ENCODE results near the gene PLCL1.

PLCL1 gene

DNA sequence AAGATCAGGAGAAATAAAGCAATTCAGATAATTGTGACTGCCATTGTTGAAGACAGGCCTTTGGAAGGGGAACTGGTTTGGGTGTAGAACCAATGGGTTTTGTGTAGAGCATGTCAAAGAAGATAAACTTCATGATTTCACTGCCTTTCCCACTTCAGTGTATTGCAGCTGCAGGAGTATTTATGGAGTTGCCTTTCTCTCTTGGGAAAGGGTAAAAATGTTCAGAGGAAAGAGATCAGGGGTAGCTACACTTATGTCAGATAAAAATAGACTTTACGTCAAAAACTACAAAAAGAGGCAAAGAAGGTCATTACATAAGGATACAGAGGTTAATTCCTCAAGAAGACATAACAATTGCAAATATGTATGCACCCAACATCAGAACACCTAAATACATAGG, 249.4 kb downstream of the PLCL1 start:
- no peak for DNase-seq (ENCODE audit: low read depth in 1 of 2, low spot score in 1 of 2)

DNA sequence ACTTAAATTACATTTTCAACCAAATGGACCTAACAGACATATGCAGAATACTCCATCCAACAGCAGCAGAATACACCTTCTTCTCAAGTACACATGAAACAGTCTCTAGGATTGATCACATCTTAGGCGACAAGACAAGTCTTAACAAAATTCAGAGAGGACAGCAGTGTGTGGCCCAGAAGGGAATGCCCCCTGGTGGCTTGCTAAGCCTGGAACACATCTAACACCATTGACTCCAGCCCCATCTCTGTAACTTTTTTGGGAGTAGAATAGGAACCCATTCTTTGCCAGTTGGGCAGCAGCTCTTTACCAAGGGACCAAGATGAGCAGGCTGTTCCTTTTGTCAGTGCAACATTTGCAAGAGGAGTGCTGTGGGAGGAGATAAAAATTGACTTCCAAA, 249.9 kb downstream of the PLCL1 start:
- DNase-seq (ENCODE audit: low read depth in 1 of 2, low spot score in 1 of 2): no peak

- no peak for DNase-seq (ENCODE audit: low read depth in 1 of 2, low spot score in 1 of 2)
Measured at GRCh38 chr2:198055716-198056115, 251.3 kb downstream of the PLCL1 start.

GRCh38 chr2:198056836-198057235, 252.4 kb downstream of the PLCL1 start:
- DNase-seq (ENCODE audit: low read depth in 1 of 2, low spot score in 1 of 2): no peak

DNA sequence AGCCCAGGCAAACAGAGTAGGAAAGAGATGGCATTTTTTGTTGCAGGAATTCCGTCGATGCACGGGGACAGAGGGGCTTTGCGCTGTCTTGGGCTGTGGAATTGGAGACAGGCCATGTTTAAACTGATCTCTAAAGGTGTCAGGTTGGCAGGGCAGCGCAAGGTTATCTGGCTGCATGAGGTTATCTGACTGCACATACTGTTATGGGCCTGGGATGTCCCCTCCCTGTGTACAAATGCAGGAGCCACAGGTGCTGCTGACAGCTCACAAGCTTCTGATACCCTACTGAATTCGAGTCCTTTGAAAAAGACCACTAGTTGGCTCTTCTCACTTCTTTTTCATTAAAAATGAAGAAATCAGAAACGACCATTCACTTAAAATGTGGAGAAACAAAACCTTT, 255.4 kb downstream of the PLCL1 start:
- DNase-seq (ENCODE audit: low read depth in 1 of 2, low spot score in 1 of 2): no peak

GRCh38 chr2:198060277-198060676, 255.9 kb downstream of the PLCL1 start:
- no peak for DNase-seq (ENCODE audit: low read depth in 1 of 2, low spot score in 1 of 2)

GRCh38 chr2:198062826-198063225, 258.4 kb downstream of the PLCL1 start:
- DNase-seq (ENCODE audit: low read depth in 1 of 2, low spot score in 1 of 2): no peak

- no peak for DNase-seq (ENCODE audit: low read depth in 1 of 2, low spot score in 1 of 2)
Measured at GRCh38 chr2:198063242-198063641, 258.8 kb downstream of the PLCL1 start.

- no peak for DNase-seq (ENCODE audit: low read depth in 1 of 2, low spot score in 1 of 2)
Measured at GRCh38 chr2:198065322-198065721, 260.9 kb downstream of the PLCL1 start.

DNA sequence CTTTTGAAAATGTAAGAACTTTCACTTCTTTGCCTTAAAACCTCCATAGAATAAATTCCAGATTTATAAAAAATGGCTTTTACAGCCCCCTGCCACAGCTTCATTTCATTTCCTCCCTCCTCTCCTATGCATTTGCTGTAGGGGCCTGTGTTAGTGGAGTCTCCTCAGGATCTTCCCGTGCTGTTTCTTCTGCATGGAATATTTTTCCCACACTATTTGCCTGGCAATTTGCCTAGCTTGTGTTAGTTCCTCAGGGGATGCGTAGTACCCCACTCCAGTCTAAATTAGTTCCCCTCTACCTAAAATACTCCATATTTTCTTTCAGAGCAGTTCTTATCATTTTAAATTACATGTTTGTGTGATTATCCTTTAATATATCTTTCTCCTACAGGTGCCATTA, 262.2 kb downstream of the PLCL1 start:
- DNase-seq (ENCODE audit: low read depth in 1 of 2, low spot score in 1 of 2): no peak

DNA sequence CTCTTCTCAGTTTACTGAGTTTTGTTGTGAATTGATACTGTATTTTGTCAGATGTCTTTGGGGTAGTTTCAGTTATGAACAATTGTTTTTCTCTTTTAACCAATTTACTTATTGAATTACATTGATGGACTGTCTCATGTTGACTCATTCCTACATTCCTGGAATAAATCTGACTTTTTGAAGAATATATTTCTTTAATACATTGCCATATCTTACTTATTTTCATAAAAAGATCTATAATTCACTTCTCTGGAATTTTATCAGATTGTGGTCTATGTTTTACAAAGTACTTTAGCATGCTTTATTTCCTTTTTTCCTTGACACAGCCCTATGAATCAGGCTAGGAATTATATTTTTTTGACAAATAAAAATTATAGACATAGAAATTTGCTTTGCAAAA, 268.3 kb downstream of the PLCL1 start:
- DNase-seq (ENCODE audit: low read depth in 1 of 2, low spot score in 1 of 2): no peak

DNA sequence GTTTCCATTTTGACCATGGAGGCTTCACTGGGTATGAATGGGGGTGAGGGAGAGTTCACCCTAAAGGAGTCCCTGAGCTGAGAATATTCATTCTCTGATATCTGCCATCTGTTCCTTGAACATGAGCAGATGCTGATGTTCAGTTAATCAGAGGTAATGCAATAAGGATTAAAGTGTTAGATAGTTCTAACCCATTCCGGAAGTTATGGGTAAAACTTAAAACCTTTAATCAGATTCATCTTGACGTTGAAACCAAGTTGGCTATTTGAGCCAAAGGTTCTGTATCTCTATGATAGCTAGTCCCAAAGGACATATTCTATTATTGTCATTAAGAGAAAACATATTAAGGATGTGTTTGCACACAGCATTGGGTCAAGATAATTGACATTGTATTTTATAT, 268.9 kb downstream of the PLCL1 start:
- DNase-seq (ENCODE audit: low read depth in 1 of 2, low spot score in 1 of 2): no peak

DNA sequence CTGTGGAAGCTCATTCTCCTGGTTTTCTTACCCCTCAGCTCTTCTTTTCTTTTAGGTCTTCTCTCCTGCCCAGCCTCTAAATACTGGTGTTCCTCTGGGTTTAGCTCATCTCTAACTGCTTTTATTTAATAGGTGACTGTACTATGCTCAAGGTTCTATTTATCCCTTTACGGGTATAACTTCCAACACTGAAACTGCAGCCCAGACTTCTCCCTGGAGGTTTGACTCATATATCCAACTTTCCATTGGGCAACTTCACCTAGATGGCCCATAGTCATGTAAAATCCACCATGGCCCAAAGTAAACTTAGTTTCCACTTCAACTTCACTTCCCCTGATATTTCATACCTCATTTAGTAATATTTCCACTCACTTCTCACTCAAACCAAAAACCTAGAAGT, 273.1 kb downstream of the PLCL1 start:
- no peak for DNase-seq (ENCODE audit: low read depth in 1 of 2, low spot score in 1 of 2)

DNA sequence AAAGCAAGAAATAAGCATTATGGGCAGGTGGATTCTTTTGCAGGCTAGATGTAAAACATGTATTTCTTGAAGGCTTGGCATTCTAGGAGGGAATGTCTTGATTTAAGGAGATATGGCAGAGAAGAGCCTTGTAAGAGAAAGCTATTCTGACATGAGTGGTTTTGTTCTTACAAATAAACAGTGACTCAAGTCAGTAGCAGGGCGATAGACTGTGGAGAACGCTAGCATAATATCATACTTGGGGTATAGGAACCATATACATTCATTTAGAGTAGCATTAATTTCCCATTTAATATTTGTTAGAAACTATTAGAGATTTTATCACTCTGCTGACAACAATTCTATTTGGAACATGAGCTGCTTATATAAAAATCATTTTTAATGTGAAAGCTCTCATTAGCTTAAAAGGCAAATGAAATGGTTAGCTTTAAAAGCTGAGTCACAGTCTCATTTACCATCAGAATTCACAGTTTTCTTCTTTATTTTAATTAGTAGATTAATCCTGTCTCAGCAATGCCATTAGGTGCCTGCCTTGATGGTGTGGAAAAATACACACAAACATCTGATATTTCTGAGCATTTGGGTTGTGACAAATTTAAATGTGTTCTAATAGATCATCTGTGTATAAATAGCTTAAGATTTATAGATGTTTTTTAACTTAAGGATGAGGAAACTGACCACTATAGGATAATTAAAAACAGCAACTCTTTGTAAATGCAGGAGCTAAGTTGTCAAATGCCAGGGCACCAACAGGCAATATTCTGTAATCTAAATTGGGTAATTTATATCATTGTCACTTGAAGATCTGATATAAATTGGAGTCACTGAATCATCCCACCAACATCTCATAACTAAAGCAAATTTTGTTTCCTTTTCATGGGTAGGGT, 276.7 kb downstream of the PLCL1 start:
- no peak for DNase-seq (ENCODE audit: low read depth in 1 of 2, low spot score in 1 of 2)

- DNase-seq (ENCODE audit: low read depth in 1 of 2, low spot score in 1 of 2): no peak
Measured at GRCh38 chr2:198084156-198084555, 279.8 kb downstream of the PLCL1 start.

DNA sequence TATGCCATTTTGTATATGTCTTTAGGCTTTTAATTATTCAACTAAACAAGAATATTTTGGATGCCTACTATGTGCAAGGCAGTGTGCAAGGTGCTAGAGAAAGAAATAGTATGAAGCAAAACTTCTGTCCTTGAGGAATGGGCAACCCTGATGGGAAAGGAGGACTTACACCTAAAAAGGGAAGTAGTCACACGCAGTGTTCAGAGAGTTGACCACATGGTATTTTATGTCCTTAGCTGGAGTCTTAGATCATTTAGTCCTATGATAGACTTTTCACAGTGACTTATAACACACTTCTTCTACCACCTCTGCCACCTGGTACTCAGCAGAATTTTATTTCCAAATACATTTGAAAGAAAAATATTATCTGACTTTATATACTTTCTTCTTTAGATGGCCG, 291.6 kb downstream of the PLCL1 start:
- no peak for DNase-seq (ENCODE audit: low read depth in 1 of 2, low spot score in 1 of 2)

DNA sequence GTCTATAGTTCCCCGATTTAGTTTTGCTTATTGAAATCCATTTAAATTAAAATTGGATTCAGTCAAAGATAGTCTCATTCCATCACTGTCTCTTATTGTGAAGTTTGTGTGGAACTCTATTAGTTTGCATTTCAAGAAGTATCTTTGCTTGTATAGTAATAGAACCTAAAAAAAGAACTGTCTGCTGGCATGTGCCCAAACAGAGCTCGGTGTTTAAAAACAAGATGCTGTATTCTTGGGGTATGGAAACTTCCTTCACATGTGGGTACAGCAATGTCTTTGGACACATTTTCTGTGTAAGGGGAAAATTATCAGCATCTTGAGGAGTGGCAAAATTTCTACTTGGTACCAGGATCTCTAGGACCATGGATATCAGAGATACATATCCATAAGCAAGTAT, 292.6 kb downstream of the PLCL1 start:
- DNase-seq (ENCODE audit: low read depth in 1 of 2, low spot score in 1 of 2): no peak

- DNase-seq (ENCODE audit: low read depth in 1 of 2, low spot score in 1 of 2): no peak
Measured at GRCh38 chr2:198097630-198098029, 293.2 kb downstream of the PLCL1 start.

- no peak for DNase-seq (ENCODE audit: low read depth in 1 of 2, low spot score in 1 of 2)
Measured at GRCh38 chr2:198098386-198098785, 294.0 kb downstream of the PLCL1 start.

DNA sequence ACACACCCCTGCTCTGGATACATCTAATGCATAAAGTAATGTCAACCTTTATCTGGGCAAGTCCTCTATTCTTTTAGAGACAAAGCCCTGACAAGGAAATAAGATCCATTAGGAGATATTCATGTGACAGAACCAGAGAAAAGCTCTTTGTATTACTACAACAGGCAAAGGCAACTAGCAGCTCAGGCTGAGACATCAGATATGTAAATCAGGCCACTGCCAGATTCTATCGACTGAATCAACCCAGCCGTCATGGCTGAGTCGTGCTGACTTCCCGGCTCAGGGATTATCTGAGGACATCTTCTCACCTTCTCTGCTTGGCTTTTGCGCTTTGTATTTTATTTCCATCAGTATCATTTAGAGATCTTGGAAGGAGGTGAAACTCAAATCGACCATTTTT, 294.5 kb downstream of the PLCL1 start:
- DNase-seq (ENCODE audit: low read depth in 1 of 2, low spot score in 1 of 2): no peak

DNA sequence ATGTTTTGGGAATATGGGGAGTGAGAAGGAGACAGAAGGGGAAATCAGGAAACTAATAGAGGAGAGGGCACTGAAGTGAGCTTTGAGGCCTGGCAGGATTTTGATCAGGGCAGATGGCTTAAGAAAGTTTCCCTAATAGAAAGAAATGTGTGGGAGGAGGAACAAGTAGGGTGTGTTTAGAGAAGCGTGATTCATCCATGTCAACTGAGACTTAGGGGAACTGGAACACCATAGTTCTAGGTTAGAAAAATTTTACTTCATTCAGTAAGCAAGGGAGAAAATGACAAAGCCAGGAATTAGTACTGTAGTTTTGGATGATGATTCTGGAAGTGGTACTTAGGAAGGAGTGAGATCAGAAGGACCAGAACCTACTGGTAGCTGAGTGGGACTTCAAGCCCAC, 296.0 kb downstream of the PLCL1 start:
- DNase-seq (ENCODE audit: low read depth in 1 of 2, low spot score in 1 of 2): no peak

- DNase-seq (ENCODE audit: low read depth in 1 of 2, low spot score in 1 of 2): no peak
Measured at GRCh38 chr2:198101688-198102087, 297.3 kb downstream of the PLCL1 start.

DNA sequence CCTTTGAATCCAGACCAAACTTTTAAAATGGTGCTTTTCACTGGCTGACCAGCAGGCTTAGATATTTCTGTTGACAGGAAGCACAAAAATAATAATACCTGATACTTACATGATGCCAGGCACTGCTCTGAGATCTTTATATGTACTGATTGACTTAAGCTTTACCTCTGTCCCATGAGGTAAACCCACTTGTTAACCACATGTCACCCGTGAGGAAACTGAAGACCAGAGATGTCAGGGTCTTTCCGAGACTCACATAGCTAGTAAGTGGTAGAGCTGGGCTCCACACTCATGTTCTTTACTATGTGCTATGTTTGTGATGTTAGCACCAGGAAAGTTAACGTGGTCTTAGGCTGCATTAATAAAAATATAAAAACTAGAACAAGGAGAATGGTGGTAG, 297.7 kb downstream of the PLCL1 start:
- no peak for DNase-seq (ENCODE audit: low read depth in 1 of 2, low spot score in 1 of 2)
